GM23338 (cell line): ENCODE results near the gene XPA. TPM values are rescaled to one million over a fixed set of nuclear protein-coding genes. Genes with fewer than 3 reads are reported as not detected.
A peak's percentile ranks its signal among the peaks of the same experiment; 100 is the strongest.

Source experiments
- ATAC-seq: fragments of 200-7000 bp; cut with Tn5 transposase; 3 replicates; pipeline ENCODE4 v1.9.1; 2020
- DNase-seq: peaks from one replicate; pipeline ENCODE4 v3.0.0-alpha.2; 2015; ENCODE audit warnings: low spot score
- H2AFZ ChIP-seq: fragments of 200-600 bp; sonication (generic); 2 replicates; pipeline ENCODE4 v1.8.0; 2016; ENCODE audit warnings: antibody characterized with exemption, mild to moderate bottlenecking, moderate library complexity
- H3F3A ChIP-seq: fragments of 200-600 bp; sonication (generic); replicated peaks from 2 replicates; pipeline ENCODE4 v1.8.0; 2017; ENCODE audit warnings: antibody characterized with exemption, mixed run types, low read depth
- H3K27ac ChIP-seq: fragments of 200-600 bp; sonication (generic); 2 replicates; pipeline ENCODE4 v1.6.1; 2016; ENCODE audit warnings: low read depth
- H3K27me3 ChIP-seq: fragments of 200-600 bp; sonication (generic); 2 replicates; pipeline ENCODE4 v1.8.0; 2016; ENCODE audit warnings: mild to moderate bottlenecking, mixed run types, moderate library complexity; ENCODE audit not compliant: insufficient read depth
- H3K36me3 ChIP-seq: fragments of 200-600 bp; sonication (generic); 2 replicates; pipeline ENCODE4 v1.8.0; 2016; ENCODE audit warnings: mild to moderate bottlenecking; ENCODE audit not compliant: insufficient read depth
- H3K4me1 ChIP-seq: fragments of 200-600 bp; sonication (generic); 2 replicates; pipeline ENCODE4 v1.8.0; 2016; ENCODE audit warnings: mild to moderate bottlenecking, moderate library complexity; ENCODE audit not compliant: insufficient read depth
- H3K4me2 ChIP-seq: fragments of 200-600 bp; sonication (generic); 2 replicates; pipeline ENCODE4 v1.7.1; 2017; ENCODE audit warnings: mixed run types
- H3K4me3 ChIP-seq: fragments of 200-600 bp; sonication (generic); 2 replicates; pipeline ENCODE4 v1.6.1; 2016; ENCODE audit warnings: mixed run types
- H3K79me2 ChIP-seq: fragments of 200-600 bp; sonication (generic); replicated peaks from 2 replicates; pipeline ENCODE4 v1.8.0; 2017; ENCODE audit warnings: mild to moderate bottlenecking; ENCODE audit not compliant: insufficient read depth
- H3K9me2 ChIP-seq: fragments of 200-600 bp; sonication (generic); 2 replicates; pipeline ENCODE4 v1.8.0; 2017; ENCODE audit not compliant: insufficient read depth
- H4K20me1 ChIP-seq: fragments of 200-600 bp; sonication (generic); replicated peaks from 2 replicates; pipeline ENCODE4 v1.8.0; 2017; ENCODE audit warnings: mild to moderate bottlenecking; ENCODE audit not compliant: insufficient read depth
- H3K27ac Mint-ChIP-seq: 2 replicates; pipeline ENCODE4 v1.8.0; 2020; ENCODE audit warnings: inconsistent platforms, mild to moderate bottlenecking, moderate library complexity, mixed read lengths
- H3K27me3 Mint-ChIP-seq: 3 replicates; pipeline ENCODE4 v1.8.0; 2022; ENCODE audit warnings: low read depth, mild to moderate bottlenecking, moderate library complexity, mixed read lengths, inconsistent platforms; ENCODE audit not compliant: insufficient read depth, poor library complexity
- H3K36me3 Mint-ChIP-seq: 3 replicates; pipeline ENCODE4 v1.8.0; 2021; ENCODE audit warnings: low read depth, mild to moderate bottlenecking, inconsistent platforms, moderate library complexity, mixed read lengths
- H3K4me1 Mint-ChIP-seq: 3 replicates; pipeline ENCODE4 v1.8.0; 2020; ENCODE audit warnings: mild to moderate bottlenecking, inconsistent platforms, mixed read lengths
- H3K4me3 Mint-ChIP-seq: 3 replicates; pipeline ENCODE4 v1.8.0; 2021; ENCODE audit warnings: moderate library complexity, mild to moderate bottlenecking, inconsistent platforms, mixed read lengths
- H3K9me3 Mint-ChIP-seq: 3 replicates; pipeline ENCODE4 v1.8.0; 2020; ENCODE audit warnings: moderate library complexity, mild to moderate bottlenecking, inconsistent platforms, mixed read lengths
- CREB1 ChIP-seq: fragments of 250-450 bp; sonication (Bioruptor Pico); IDR thresholded peaks from 2 replicates; pipeline ENCODE4 v1.5.0; 2020; ENCODE audit warnings: low read depth, mild to moderate bottlenecking, moderate library complexity
- EZH2 ChIP-seq: fragments of 200-600 bp; sonication (generic); IDR thresholded peaks from one replicate; pipeline ENCODE4 v1.8.0; 2017; ENCODE audit warnings: antibody characterized with exemption, mild to moderate bottlenecking, low read depth; ENCODE audit not compliant: unreplicated experiment
- EZH2phosphoT487 ChIP-seq: fragments of 200-600 bp; sonication (generic); IDR thresholded peaks from one replicate; pipeline ENCODE4 v1.8.1; 2018; ENCODE audit warnings: antibody characterized with exemption; ENCODE audit not compliant: unreplicated experiment
- JUNB ChIP-seq: IDR thresholded peaks from one replicate; pipeline ENCODE4 v1.6.1; 2016; ENCODE audit warnings: antibody characterized with exemption; ENCODE audit not compliant: unreplicated experiment
- NANOG ChIP-seq: IDR thresholded peaks from 2 replicates; pipeline ENCODE4 v1.6.1; 2016; ENCODE audit warnings: antibody characterized with exemption, borderline replicate concordance
- POLR2AphosphoS5 ChIP-seq: IDR thresholded peaks from 2 replicates; pipeline ENCODE4 v1.6.1; 2016; ENCODE audit warnings: antibody characterized with exemption, low read depth
- ZNF114 ChIP-seq: fragments of 250-450 bp; sonication (Bioruptor Pico); IDR thresholded peaks from 2 replicates; pipeline ENCODE4 v1.5.0; 2020; ENCODE audit warnings: mild to moderate bottlenecking, moderate library complexity
- ZNF331 ChIP-seq: fragments of 250-450 bp; sonication (Bioruptor Pico); IDR thresholded peaks from 2 replicates; pipeline ENCODE4 v1.5.0; 2020; ENCODE audit warnings: low read depth, mild to moderate bottlenecking, moderate library complexity
- polyA plus RNA-seq: library from polyadenylated mRNA; unstranded; fragments of >200 nt; fragmentation: Nextera tagmentation; extraction: Ambion mirVana; gene quantifications from 2 replicates; pipeline ENCODE4 v1.2.1, GENCODE V29; 2016
- total RNA-seq: library from RNA; depleted of rRNA; stranded (reverse); fragments of >200 nt; shearing (Covaris generic); gene quantifications from 2 replicates; pipeline ENCODE4 v1.2.3, GENCODE V29; 2014
- TF ChIP-seq, protein P1 (sequence below): IDR thresholded peaks from 2 replicates; pipeline ENCODE4 v1.6.1; 2016; ENCODE audit warnings: antibody characterized with exemption
- TF ChIP-seq, protein P2 (sequence below): IDR thresholded peaks from one replicate; pipeline ENCODE4 v1.6.1; 2018; ENCODE audit warnings: antibody characterized with exemption; ENCODE audit not compliant: unreplicated experiment
- TF ChIP-seq, protein P3 (sequence below), 2 experiments: fragments of 200-600 bp in 1 of 2; sonication (generic) in 1 of 2; conservative IDR thresholded peaks; 2 replicates each; pipeline versions ENCODE4 v1.5.1 to v1.6.1; 2016 to 2017; ENCODE audit warnings: antibody characterized with exemption in 2 of 2, low read depth in 2 of 2, mild to moderate bottlenecking in 2 of 2, moderate library complexity in 1 of 2

The XPA gene
- total and polyA plus RNA-seq, 2 experiments from 2014 or later: 1.9 to 9.1 TPM

DNA sequence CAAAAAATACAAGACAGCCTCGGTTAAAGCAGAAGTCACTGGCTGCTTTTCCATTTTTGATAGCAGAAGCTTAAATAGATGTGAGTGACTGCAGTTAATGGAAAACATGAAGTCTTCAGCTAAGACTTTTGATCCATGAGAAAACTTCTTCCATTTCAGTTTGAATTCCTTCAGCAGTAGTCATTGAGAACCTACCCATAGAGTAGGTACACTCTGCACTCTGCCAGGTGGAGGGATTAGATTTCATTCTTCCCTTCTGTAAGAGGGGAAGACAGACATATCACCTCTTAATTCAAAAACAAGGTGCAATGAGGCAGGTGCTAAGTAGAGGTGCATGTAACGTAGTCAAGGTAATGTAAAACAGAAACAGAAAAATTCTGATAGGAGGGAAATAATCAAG lies 26.7 kb upstream of the XPA start:
- no peak for ATAC-seq
- H3K36me3 Mint-ChIP-seq: no peaks in the 10 kb centered on the region
- H3K27me3 ChIP-seq: no peaks in the 10 kb centered on the region
- DNase-seq: no peak
- no peaks in the 10 kb centered on the region for H4K20me1 ChIP-seq
- no peak overlapping the region for H3K27ac ChIP-seq
- H3K27me3 Mint-ChIP-seq: peaks cover 7% of the 10 kb centered on the region
- H3K36me3 ChIP-seq: no peaks in the 10 kb centered on the region
- peaks cover 5% of the 10 kb centered on the region; the same call in 1 of the 3 replicates for H3K9me3 Mint-ChIP-seq
- H3K4me1 ChIP-seq: no peaks in the 10 kb centered on the region
- H2AFZ ChIP-seq: no peak overlapping the region
- no peak overlapping the region for H3K4me2 ChIP-seq
- H3K4me3 ChIP-seq: no peak overlapping the region
- H3K79me2 ChIP-seq: no peaks in the 10 kb centered on the region
- H3F3A ChIP-seq: no peaks in the 10 kb centered on the region
- no peaks in the 10 kb centered on the region for H3K9me2 ChIP-seq
- H3K4me1 Mint-ChIP-seq: no peaks in the 10 kb centered on the region; the same call in 2 of the 3 replicates
- no peak overlapping the region for H3K4me3 Mint-ChIP-seq
- TF ChIP-seq EZH2phosphoT487: no peak
- TF ChIP-seq NANOG: no peak
- TF ChIP-seq JUNB: no peak
- no peak for TF ChIP-seq POLR2AphosphoS5
- TF ChIP-seq, protein P1, sequence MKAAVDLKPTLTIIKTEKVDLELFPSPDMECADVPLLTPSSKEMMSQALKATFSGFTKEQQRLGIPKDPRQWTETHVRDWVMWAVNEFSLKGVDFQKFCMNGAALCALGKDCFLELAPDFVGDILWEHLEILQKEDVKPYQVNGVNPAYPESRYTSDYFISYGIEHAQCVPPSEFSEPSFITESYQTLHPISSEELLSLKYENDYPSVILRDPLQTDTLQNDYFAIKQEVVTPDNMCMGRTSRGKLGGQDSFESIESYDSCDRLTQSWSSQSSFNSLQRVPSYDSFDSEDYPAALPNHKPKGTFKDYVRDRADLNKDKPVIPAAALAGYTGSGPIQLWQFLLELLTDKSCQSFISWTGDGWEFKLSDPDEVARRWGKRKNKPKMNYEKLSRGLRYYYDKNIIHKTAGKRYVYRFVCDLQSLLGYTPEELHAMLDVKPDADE: no peak
- TF ChIP-seq ZNF331 (CRISPR knock-in tag): no peak
- TF ChIP-seq ZNF114 (CRISPR knock-in tag): no peak
- TF ChIP-seq CREB1 (CRISPR knock-in tag): no peak
- TF ChIP-seq EZH2: no peak
- no peak overlapping the region for H3K27ac Mint-ChIP-seq

DNA sequence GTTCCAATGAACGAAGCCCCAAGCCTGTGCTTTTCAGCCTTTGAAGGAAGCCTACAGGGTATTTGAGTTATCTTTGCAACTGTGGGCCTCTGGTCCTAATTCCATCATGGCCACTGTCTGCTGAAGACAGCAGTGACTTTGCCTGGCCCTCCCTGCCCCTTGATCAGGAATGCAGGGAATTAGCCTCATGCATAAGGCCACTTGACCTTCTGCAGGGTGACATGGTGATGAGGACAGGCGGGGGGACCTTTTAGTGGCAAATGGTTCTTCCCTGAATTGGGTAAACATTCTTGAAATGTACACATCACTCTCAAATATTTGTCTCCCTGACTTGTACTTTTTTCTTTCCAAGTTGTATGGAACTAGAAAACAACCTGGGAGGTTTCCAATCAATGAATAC lies 25.2 kb upstream of the XPA start:
- Mint-ChIP-seq H3K27me3 (peaks cover 9% of the 10 kb centered on the region), H3K9me3 (peaks cover 5% of the 10 kb centered on the region; the same call in 1 of the 3 replicates), H3K27ac (no peak overlapping the region), H3K36me3 (no peaks in the 10 kb centered on the region), H3K4me1 (no peaks in the 10 kb centered on the region; the same call in 2 of the 3 replicates), H3K4me3 (no peak overlapping the region)
- H3K27me3 ChIP-seq: no peaks in the 10 kb centered on the region
- no peak overlapping the region for H3K4me2 ChIP-seq
- DNase-seq: no peak
- no peaks in the 10 kb centered on the region for H3K4me1 ChIP-seq
- no peaks in the 10 kb centered on the region for H4K20me1 ChIP-seq
- no peaks in the 10 kb centered on the region for H3K36me3 ChIP-seq
- H3F3A ChIP-seq: no peaks in the 10 kb centered on the region
- no peak overlapping the region for H3K4me3 ChIP-seq
- no peak overlapping the region for H3K27ac ChIP-seq
- no peak for ATAC-seq
- H3K79me2 ChIP-seq: no peaks in the 10 kb centered on the region
- 0 out of 2 replicates have a peak overlapping the region, but pooled peaks have one; percentile 47 for H2AFZ ChIP-seq
- no peaks in the 10 kb centered on the region for H3K9me2 ChIP-seq
- TF ChIP-seq, protein P2, sequence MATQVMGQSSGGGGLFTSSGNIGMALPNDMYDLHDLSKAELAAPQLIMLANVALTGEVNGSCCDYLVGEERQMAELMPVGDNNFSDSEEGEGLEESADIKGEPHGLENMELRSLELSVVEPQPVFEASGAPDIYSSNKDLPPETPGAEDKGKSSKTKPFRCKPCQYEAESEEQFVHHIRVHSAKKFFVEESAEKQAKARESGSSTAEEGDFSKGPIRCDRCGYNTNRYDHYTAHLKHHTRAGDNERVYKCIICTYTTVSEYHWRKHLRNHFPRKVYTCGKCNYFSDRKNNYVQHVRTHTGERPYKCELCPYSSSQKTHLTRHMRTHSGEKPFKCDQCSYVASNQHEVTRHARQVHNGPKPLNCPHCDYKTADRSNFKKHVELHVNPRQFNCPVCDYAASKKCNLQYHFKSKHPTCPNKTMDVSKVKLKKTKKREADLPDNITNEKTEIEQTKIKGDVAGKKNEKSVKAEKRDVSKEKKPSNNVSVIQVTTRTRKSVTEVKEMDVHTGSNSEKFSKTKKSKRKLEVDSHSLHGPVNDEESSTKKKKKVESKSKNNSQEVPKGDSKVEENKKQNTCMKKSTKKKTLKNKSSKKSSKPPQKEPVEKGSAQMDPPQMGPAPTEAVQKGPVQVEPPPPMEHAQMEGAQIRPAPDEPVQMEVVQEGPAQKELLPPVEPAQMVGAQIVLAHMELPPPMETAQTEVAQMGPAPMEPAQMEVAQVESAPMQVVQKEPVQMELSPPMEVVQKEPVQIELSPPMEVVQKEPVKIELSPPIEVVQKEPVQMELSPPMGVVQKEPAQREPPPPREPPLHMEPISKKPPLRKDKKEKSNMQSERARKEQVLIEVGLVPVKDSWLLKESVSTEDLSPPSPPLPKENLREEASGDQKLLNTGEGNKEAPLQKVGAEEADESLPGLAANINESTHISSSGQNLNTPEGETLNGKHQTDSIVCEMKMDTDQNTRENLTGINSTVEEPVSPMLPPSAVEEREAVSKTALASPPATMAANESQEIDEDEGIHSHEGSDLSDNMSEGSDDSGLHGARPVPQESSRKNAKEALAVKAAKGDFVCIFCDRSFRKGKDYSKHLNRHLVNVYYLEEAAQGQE: no peak
- TF ChIP-seq POLR2AphosphoS5 (no peak), NANOG (no peak), JUNB (no peak), EZH2phosphoT487 (no peak), CREB1 (CRISPR knock-in tag) (no peak)
- TF ChIP-seq, protein P3, sequence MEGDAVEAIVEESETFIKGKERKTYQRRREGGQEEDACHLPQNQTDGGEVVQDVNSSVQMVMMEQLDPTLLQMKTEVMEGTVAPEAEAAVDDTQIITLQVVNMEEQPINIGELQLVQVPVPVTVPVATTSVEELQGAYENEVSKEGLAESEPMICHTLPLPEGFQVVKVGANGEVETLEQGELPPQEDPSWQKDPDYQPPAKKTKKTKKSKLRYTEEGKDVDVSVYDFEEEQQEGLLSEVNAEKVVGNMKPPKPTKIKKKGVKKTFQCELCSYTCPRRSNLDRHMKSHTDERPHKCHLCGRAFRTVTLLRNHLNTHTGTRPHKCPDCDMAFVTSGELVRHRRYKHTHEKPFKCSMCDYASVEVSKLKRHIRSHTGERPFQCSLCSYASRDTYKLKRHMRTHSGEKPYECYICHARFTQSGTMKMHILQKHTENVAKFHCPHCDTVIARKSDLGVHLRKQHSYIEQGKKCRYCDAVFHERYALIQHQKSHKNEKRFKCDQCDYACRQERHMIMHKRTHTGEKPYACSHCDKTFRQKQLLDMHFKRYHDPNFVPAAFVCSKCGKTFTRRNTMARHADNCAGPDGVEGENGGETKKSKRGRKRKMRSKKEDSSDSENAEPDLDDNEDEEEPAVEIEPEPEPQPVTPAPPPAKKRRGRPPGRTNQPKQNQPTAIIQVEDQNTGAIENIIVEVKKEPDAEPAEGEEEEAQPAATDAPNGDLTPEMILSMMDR (conservative IDR thresholded peaks at IDR 0.05; ENCODE audit: low read depth in 2 of 2): no peak
- TF ChIP-seq, protein P1: no peak
